MM.1S (cell line): ENCODE measurements around the gene RCOR1.
A peak's percentile ranks its signal among the peaks of the same experiment; 100 is the strongest.

Experiments used
- DNase-seq: peaks from one replicate; pipeline ENCODE4 v3.0.0-alpha.2; 2015
- H2AFZ ChIP-seq: fragments of 300-600 bp; sonication (generic); 2 replicates; pipeline ENCODE4 v1.6.0; 2016; ENCODE audit warnings: antibody characterized with exemption, low read length
- H3F3A ChIP-seq: fragments of 300-600 bp; sonication (generic); 2 replicates; pipeline ENCODE4 v1.6.1; 2016; ENCODE audit warnings: mild to moderate bottlenecking, antibody characterized with exemption, low read length, moderate library complexity, mixed read lengths; ENCODE audit not compliant: insufficient read depth
- H3K27ac ChIP-seq: fragments of 300-600 bp; sonication (generic); 2 replicates; pipeline ENCODE4 v1.5.1; 2016; ENCODE audit warnings: mild to moderate bottlenecking, low read length
- H3K27me3 ChIP-seq: fragments of 300-600 bp; sonication (generic); replicated peaks from 2 replicates; pipeline ENCODE4 v1.6.0; 2016; ENCODE audit warnings: low read length; ENCODE audit not compliant: insufficient read depth
- H3K36me3 ChIP-seq: fragments of 300-600 bp; sonication (generic); replicated peaks from 2 replicates; pipeline ENCODE4 v1.6.1; 2016; ENCODE audit warnings: mild to moderate bottlenecking, low read length, mixed read lengths; ENCODE audit not compliant: insufficient read depth
- H3K4me1 ChIP-seq: fragments of 300-600 bp; sonication (generic); 2 replicates; pipeline ENCODE4 v1.6.1; 2016; ENCODE audit warnings: low read length, mixed read lengths
- H3K4me2 ChIP-seq: fragments of 300-600 bp; sonication (generic); 2 replicates; pipeline ENCODE4 v1.6.0; 2016; ENCODE audit warnings: low read depth, low read length
- H3K4me3 ChIP-seq: fragments of 300-600 bp; sonication (generic); 2 replicates; pipeline ENCODE4 v1.5.1; 2016; ENCODE audit warnings: low read length, mixed read lengths
- H3K79me2 ChIP-seq: fragments of 300-600 bp; sonication (generic); 2 replicates; pipeline ENCODE4 v1.6.1; 2016; ENCODE audit warnings: mixed run types, low read length, mixed read lengths
- H3K9ac ChIP-seq: fragments of 300-600 bp; sonication (generic); 2 replicates; pipeline ENCODE4 v1.6.1; 2016; ENCODE audit warnings: low read length, mixed read lengths
- H3K9me2 ChIP-seq: fragments of 300-600 bp; sonication (generic); replicated peaks from 2 replicates; pipeline ENCODE4 v1.6.1; 2016; ENCODE audit warnings: mild to moderate bottlenecking, low read length, mixed read lengths; ENCODE audit not compliant: insufficient read depth
- H3K9me3 ChIP-seq: fragments of 300-600 bp; sonication (generic); replicated peaks from 2 replicates; pipeline ENCODE4 v1.6.1; 2016; ENCODE audit warnings: mild to moderate bottlenecking, low read length, mixed read lengths; ENCODE audit not compliant: insufficient read depth
- H4K20me1 ChIP-seq: fragments of 300-600 bp; sonication (generic); 2 replicates; pipeline ENCODE4 v1.6.1; 2016; ENCODE audit warnings: mild to moderate bottlenecking, low read length, moderate library complexity, mixed read lengths; ENCODE audit not compliant: insufficient read depth
- CTCF ChIP-seq: fragments of 300-600 bp; sonication (generic); IDR thresholded peaks from 2 replicates; pipeline ENCODE4 v1.5.1; 2016; ENCODE audit warnings: antibody characterized with exemption, low read length, mixed read lengths
- EZH2 ChIP-seq: fragments of 300-600 bp; sonication (generic); optimal IDR thresholded peaks from 2 replicates; pipeline ENCODE3; 2017; ENCODE audit warnings: low read depth, mild to moderate bottlenecking, antibody characterized with exemption, low read length, mixed read lengths
- EZH2phosphoT487 ChIP-seq: fragments of 300-600 bp; sonication (generic); IDR thresholded peaks from 2 replicates; pipeline ENCODE4 v1.6.1; 2018; ENCODE audit warnings: antibody characterized with exemption, low read length

The RCOR1 gene

GRCh38 chr14:102591372-102591943 is 991 bp upstream of the RCOR1 start:
- Histone ChIP-seq H2AFZ (no peak overlapping the region), H3K79me2 (peaks cover 23% of the 10 kb centered on the region), H3K36me3 (no peaks in the 10 kb centered on the region), H3K4me1 (no peaks in the 10 kb centered on the region), H3K9me2 (no peaks in the 10 kb centered on the region), H4K20me1 (no peaks in the 10 kb centered on the region), H3K9ac (peak overlapping the region; percentile 88), H3K4me2 (peak overlapping the region; percentile 41), H3K9me3 (no peaks in the 10 kb centered on the region), H3K4me3 (peak overlapping the region; percentile 63), H3F3A (0 out of 2 replicates have a peak, but pooled peaks cover 3% of the 10 kb centered on the region), H3K27ac (peak overlapping the region; percentile 74; the same call in 1 of the 2 replicates), H3K27me3 (no peaks in the 10 kb centered on the region)
- TF ChIP-seq EZH2phosphoT487: no peak
- TF ChIP-seq EZH2: no peak
- no peak for TF ChIP-seq CTCF
- DNase-seq: no peak

- Histone ChIP-seq H3F3A (0 out of 2 replicates have a peak, but pooled peaks cover 3% of the 10 kb centered on the region), H3K4me1 (no peaks in the 10 kb centered on the region), H3K4me3 (peak overlapping the region; percentile 74; the same call in 1 of the 2 replicates), H3K9me2 (no peaks in the 10 kb centered on the region), H3K9me3 (no peaks in the 10 kb centered on the region), H2AFZ (no peak overlapping the region), H4K20me1 (no peaks in the 10 kb centered on the region), H3K27me3 (no peaks in the 10 kb centered on the region), H3K27ac (peak overlapping the region; percentile 21; the same call in 1 of the 2 replicates), H3K4me2 (no peak overlapping the region), H3K36me3 (no peaks in the 10 kb centered on the region), H3K9ac (no peak overlapping the region), H3K79me2 (peaks cover 23% of the 10 kb centered on the region)
- TF ChIP-seq EZH2 (no peak), EZH2phosphoT487 (no peak), CTCF (no peak)
- DNase-seq: no peak
Observed at GRCh38 chr14:102592763-102593060, 263 bp downstream of the RCOR1 start.

- peak overlapping the region; percentile 74 for H3K4me3 ChIP-seq
- H3K36me3 ChIP-seq: no peaks in the 10 kb centered on the region
- peak overlapping the region; percentile 55; the same call in 1 of the 2 replicates for H3K9ac ChIP-seq
- peak; percentile 37 for DNase-seq
- H3K4me2 ChIP-seq: peak overlapping the region; percentile 67; the same call in 1 of the 2 replicates
- peaks cover 23% of the 10 kb centered on the region for H3K79me2 ChIP-seq
- no peaks in the 10 kb centered on the region for H3K9me3 ChIP-seq
- H4K20me1 ChIP-seq: no peaks in the 10 kb centered on the region
- peak overlapping the region; percentile 21; the same call in 1 of the 2 replicates for H3K27ac ChIP-seq
- 0 out of 2 replicates have a peak, but pooled peaks cover 3% of the 10 kb centered on the region for H3F3A ChIP-seq
- H2AFZ ChIP-seq: no peak overlapping the region
- peak; percentile 9; the same call in 1 of the 2 replicates for TF ChIP-seq CTCF
- no peak for TF ChIP-seq EZH2phosphoT487
- H3K9me2 ChIP-seq: no peaks in the 10 kb centered on the region
- H3K27me3 ChIP-seq: no peaks in the 10 kb centered on the region
- no peaks in the 10 kb centered on the region for H3K4me1 ChIP-seq
Observed at GRCh38 chr14:102593061-102593824, 794 bp downstream of the RCOR1 start.
